OCI-LY1 (cell line): Measurements from ENCODE around the gene RPL28.

ENCODE experiments used
- H2AFZ ChIP-seq: fragments of 200-600 bp; sonication (generic), shearing (Covaris generic); 2 replicates; pipeline ENCODE4 v1.6.0; 2014; ENCODE audit warnings: antibody characterized with exemption, mild to moderate bottlenecking, low read length
- H3F3A ChIP-seq: fragments of 200-600 bp; sonication (generic), shearing (Covaris generic); 2 replicates; pipeline ENCODE4 v1.6.0; 2014; ENCODE audit warnings: mild to moderate bottlenecking, antibody characterized with exemption, low read length, moderate library complexity; ENCODE audit not compliant: insufficient read depth
- H3K27ac ChIP-seq: fragments of 200-600 bp; sonication (generic); 2 replicates; pipeline ENCODE4 v1.5.1; 2014; ENCODE audit warnings: low read length, mixed run types, mild to moderate bottlenecking, low read depth; ENCODE audit not compliant: poor library complexity, severe bottlenecking
- H3K27me3 ChIP-seq: fragments of 200-600 bp; sonication (generic); 2 replicates; pipeline ENCODE4 v1.6.0; 2014; ENCODE audit warnings: antibody characterized with exemption, mild to moderate bottlenecking, low read length, moderate library complexity; ENCODE audit not compliant: insufficient read depth
- H3K36me3 ChIP-seq: fragments of 200-600 bp; sonication (generic); 2 replicates; pipeline ENCODE4 v1.6.1; 2014; ENCODE audit warnings: mild to moderate bottlenecking, antibody characterized with exemption, low read length, moderate library complexity, mixed read lengths; ENCODE audit not compliant: insufficient read depth
- H3K4me1 ChIP-seq: fragments of 200-600 bp; sonication (generic); 2 replicates; pipeline ENCODE4 v1.5.1; 2014; ENCODE audit warnings: mild to moderate bottlenecking, low read length, moderate library complexity; ENCODE audit not compliant: insufficient read depth, severe bottlenecking
- H3K4me2 ChIP-seq: fragments of 200-600 bp; sonication (generic), shearing (Covaris generic); 2 replicates; pipeline ENCODE4 v1.6.1; 2014; ENCODE audit warnings: low read length
- H3K4me3 ChIP-seq: fragments of 200-600 bp; sonication (generic); 2 replicates; pipeline ENCODE4 v1.5.1; 2014; ENCODE audit warnings: low read length, low read depth, mild to moderate bottlenecking, mixed read lengths; ENCODE audit not compliant: poor library complexity, severe bottlenecking
- H3K79me2 ChIP-seq: fragments of 200-600 bp; shearing (Covaris generic); 2 replicates; pipeline ENCODE4 v1.6.1; 2016; ENCODE audit warnings: mixed run types, low read length, mixed read lengths; ENCODE audit not compliant: insufficient read depth
- H3K9ac ChIP-seq: fragments of 200-600 bp; sonication (generic), shearing (Covaris generic); 2 replicates; pipeline ENCODE4 v1.6.1; 2014; ENCODE audit warnings: mild to moderate bottlenecking, low read length, mixed read lengths
- H3K9me2 ChIP-seq: fragments of 200-600 bp; sonication (generic), shearing (Covaris generic); 2 replicates; pipeline ENCODE4 v1.6.1; 2014; ENCODE audit warnings: low read depth, mild to moderate bottlenecking, low read length, mixed read lengths
- H3K9me3 ChIP-seq: fragments of 200-600 bp; shearing (Covaris generic); 2 replicates; pipeline ENCODE4 v1.6.1; 2014; ENCODE audit warnings: low read length, mixed read lengths
- H4K20me1 ChIP-seq: fragments of 200-600 bp; sonication (generic), shearing (Covaris generic); 2 replicates; pipeline ENCODE4 v1.6.0; 2016; ENCODE audit warnings: mild to moderate bottlenecking, low read length; ENCODE audit not compliant: insufficient read depth
- EZH2 ChIP-seq: fragments of 200-600 bp; sonication (generic), shearing (Covaris generic); IDR thresholded peaks from 2 replicates; pipeline ENCODE4 v1.8.0; 2017; ENCODE audit warnings: borderline replicate concordance, mixed run types, mild to moderate bottlenecking, antibody characterized with exemption, low read length, moderate library complexity, mixed read lengths
- TF ChIP-seq, protein P1 (sequence below): fragments of 200-600 bp; sonication (generic), shearing (Covaris generic); IDR thresholded peaks from 2 replicates; pipeline ENCODE4 v1.5.1; 2017; ENCODE audit warnings: mild to moderate bottlenecking, antibody characterized with exemption, low read length, moderate library complexity, mixed read lengths

RPL28 gene

DNA sequence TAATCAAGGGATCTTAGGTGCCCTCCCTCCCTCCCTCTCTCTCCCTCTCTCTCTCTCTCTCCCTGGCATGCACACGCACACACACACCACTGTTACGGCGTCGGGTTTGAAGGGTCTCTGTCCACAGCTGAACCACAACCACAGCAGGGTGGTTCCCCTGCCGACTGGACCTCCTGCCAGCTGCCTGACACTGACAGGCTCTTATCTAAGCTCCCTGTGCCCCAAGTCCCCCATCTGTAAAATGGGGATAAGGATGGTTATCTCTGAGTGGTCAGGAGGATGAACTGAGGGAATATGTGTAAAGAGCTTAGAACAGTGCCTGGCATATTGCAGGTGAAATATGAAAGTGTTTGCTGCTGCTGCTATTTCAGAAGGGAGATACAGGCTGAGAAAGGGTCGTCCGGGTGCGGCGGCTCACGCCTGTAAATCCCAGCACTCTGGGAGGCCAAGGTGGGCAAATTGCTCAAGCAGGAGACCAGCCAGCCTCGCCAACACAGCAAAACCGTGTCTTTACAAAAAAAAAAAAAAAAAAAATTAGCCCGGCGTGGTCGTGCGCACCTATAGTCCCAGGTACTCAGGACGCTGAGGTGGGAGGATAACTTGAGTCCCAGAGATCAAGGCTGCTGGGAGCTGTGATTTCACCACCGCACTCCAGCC lies 58.2 kb downstream of the RPL28 start:
- Histone ChIP-seq H3K9me3 (no peaks in the 10 kb centered on the region), H3K4me3 (no peak overlapping the region), H3K79me2 (no peaks in the 10 kb centered on the region), H2AFZ (no peak overlapping the region), H3K27ac (no peak overlapping the region), H3F3A (no peaks in the 10 kb centered on the region), H3K27me3 (no peaks in the 10 kb centered on the region), H3K36me3 (no peaks in the 10 kb centered on the region), H3K4me2 (no peak overlapping the region), H4K20me1 (no peaks in the 10 kb centered on the region), H3K9me2 (no peaks in the 10 kb centered on the region), H3K4me1 (no peaks in the 10 kb centered on the region), H3K9ac (no peak overlapping the region)
- TF ChIP-seq EZH2, result no peak
- TF ChIP-seq, protein P1, sequence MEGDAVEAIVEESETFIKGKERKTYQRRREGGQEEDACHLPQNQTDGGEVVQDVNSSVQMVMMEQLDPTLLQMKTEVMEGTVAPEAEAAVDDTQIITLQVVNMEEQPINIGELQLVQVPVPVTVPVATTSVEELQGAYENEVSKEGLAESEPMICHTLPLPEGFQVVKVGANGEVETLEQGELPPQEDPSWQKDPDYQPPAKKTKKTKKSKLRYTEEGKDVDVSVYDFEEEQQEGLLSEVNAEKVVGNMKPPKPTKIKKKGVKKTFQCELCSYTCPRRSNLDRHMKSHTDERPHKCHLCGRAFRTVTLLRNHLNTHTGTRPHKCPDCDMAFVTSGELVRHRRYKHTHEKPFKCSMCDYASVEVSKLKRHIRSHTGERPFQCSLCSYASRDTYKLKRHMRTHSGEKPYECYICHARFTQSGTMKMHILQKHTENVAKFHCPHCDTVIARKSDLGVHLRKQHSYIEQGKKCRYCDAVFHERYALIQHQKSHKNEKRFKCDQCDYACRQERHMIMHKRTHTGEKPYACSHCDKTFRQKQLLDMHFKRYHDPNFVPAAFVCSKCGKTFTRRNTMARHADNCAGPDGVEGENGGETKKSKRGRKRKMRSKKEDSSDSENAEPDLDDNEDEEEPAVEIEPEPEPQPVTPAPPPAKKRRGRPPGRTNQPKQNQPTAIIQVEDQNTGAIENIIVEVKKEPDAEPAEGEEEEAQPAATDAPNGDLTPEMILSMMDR, result no peak

DNA sequence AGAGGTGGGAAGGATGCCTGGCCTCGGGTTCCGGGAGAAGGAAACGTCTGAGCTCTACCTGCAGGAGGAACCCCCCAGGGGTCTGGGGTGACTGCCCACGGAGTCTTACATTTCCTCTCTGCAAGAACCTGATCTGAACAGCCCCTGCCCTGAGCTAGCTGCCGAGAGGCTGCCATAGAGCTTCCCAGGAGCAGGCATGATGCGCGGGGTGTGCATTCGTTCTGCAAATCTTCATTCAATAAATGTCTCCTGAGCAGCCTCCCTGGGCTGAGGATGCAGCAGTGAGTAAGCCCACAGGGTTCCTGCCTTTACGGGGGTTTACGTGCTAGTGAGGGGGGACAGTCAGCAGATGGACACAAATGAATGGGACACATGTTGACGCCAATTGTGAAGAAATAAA lies 58.9 kb downstream of the RPL28 start:
- Histone ChIP-seq H3K9me3 (no peaks in the 10 kb centered on the region), H3K4me3 (no peak overlapping the region), H3K79me2 (no peaks in the 10 kb centered on the region), H2AFZ (no peak overlapping the region), H3K9ac (no peak overlapping the region), H3K27ac (no peak overlapping the region), H3K4me1 (no peaks in the 10 kb centered on the region), H4K20me1 (no peaks in the 10 kb centered on the region), H3K36me3 (no peaks in the 10 kb centered on the region), H3K4me2 (no peak overlapping the region), H3K27me3 (no peaks in the 10 kb centered on the region), H3K9me2 (no peaks in the 10 kb centered on the region), H3F3A (no peaks in the 10 kb centered on the region)
- TF ChIP-seq EZH2, result no peak

DNA sequence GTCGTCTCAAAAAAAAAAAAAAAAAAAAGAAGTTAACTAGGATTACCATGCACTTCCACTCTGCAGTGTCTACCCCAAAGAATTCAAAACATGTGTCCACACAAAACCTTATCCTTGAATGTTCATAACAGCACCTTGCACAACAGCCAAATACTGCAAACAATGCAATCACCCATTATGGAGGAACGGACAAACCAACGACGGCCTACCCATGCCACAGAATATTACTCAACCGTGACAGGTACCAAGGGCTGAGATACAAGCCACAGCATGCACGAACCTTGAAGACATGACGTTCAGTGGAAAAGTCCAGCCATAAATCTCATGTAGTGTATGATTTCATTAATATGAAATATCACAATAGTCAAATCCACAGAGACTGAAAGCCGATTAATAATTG lies 60.3 kb downstream of the RPL28 start:
- TF ChIP-seq, protein P1, result no peak
- no peak for TF ChIP-seq EZH2
- H2AFZ ChIP-seq, result no peak overlapping the region

More for the DNA sequence above, 60.3 kb downstream of the RPL28 start:
- Histone ChIP-seq H3K4me3 (no peak overlapping the region), H3K27ac (no peak overlapping the region), H3F3A (no peaks in the 10 kb centered on the region), H3K4me2 (no peak overlapping the region), H4K20me1 (no peaks in the 10 kb centered on the region), H3K9me3 (no peaks in the 10 kb centered on the region), H3K9ac (no peak overlapping the region), H3K4me1 (no peaks in the 10 kb centered on the region), H3K9me2 (no peaks in the 10 kb centered on the region), H3K79me2 (no peaks in the 10 kb centered on the region), H3K27me3 (no peaks in the 10 kb centered on the region), H3K36me3 (no peaks in the 10 kb centered on the region)
